Gastrocnemius medialis (tissue), 4 donors: Measurements from ENCODE around the gene GANC. TPM values are rescaled to one million over a fixed set of nuclear protein-coding genes. Genes with fewer than 3 reads are reported as not detected.

Experiments
- ATAC-seq, 2 donors: fragments of 150-250 bp; one replicate each; pipeline ENCODE4 v1.9.1; 2016
- DNase-seq, 2 donors: peaks; one replicate each; pipeline ENCODE4 v3.0.0-alpha.2; 2019
- H3K27ac ChIP-seq, 4 donors: fragments of 200-600 bp; sonication (generic); 1 replicate in 1 of 4; 2 replicates in 3 of 4; pipeline ENCODE4 v1.5.1; 2016 to 2018; ENCODE audit warnings: mild to moderate bottlenecking in 2 of 4, moderate library complexity in 1 of 4
- H3K27me3 ChIP-seq, 3 donors: fragments of 200-600 bp; sonication (generic) in 2 of 3; 1 replicate in 1 of 3; 2 replicates in 2 of 3; pipeline versions ENCODE4 v1.5.1 to v1.6.0; 2016 to 2019; ENCODE audit warnings: mild to moderate bottlenecking in 1 of 3, moderate library complexity in 1 of 3
- H3K36me3 ChIP-seq, 2 donors: fragments of 200-600 bp; sonication (generic) in 1 of 2; one replicate each; pipeline ENCODE4 v1.5.1; 2017 to 2018
- H3K4me1 ChIP-seq, 2 donors: fragments of 200-600 bp; sonication (generic) in 1 of 2; one replicate each; pipeline ENCODE4 v1.5.1; 2016 to 2017; ENCODE audit warnings: mild to moderate bottlenecking in 2 of 2
- H3K4me3 ChIP-seq, 4 donors: fragments of 200-600 bp; sonication (generic) in 3 of 4; 1 replicate in 1 of 4; 2 replicates in 3 of 4; pipeline ENCODE4 v1.5.1; 2016 to 2019; ENCODE audit warnings: mild to moderate bottlenecking in 2 of 4
- H3K9me3 ChIP-seq, 3 donors: fragments of 200-600 bp; sonication (generic) in 2 of 3; 1 replicate in 1 of 3; 2 replicates in 2 of 3; pipeline ENCODE4 v1.5.1; 2016 to 2019
- POLR2A ChIP-seq, 2 donors: fragments of 450-650 bp; IDR thresholded peaks; one replicate each; pipeline ENCODE4 v1.6.1; 2017; ENCODE audit warnings: antibody characterized with exemption in 2 of 2, mild to moderate bottlenecking in 2 of 2, moderate library complexity in 2 of 2
- in situ Hi-C, 4 donors: fragments of 200-750 bp; cut with MboI; loops; one replicate each; pipeline versions ENCODE4 v1.15.0 to v1.8.0; 2017; ENCODE audit warnings: low sequenced_read_pairs in 4 of 4
- intact Hi-C: fragments of 100-400 bp; cut with DNase I; formaldehyde crosslinking; loops from one replicate; pipeline ENCODE4 v1.15.1; 2023; ENCODE audit warnings: low total_unique reads
- total RNA-seq, 4 donors: library from RNA; depleted of rRNA; stranded (reverse); fragments of >200 nt; gene quantifications; one replicate each; pipeline versions ENCODE4 v1.1.0 to v1.2.3, GENCODE V29; 2016
- TF ChIP-seq, protein P1 (sequence below), 5 experiments: fragments of 450-650 bp in 3 of 5; fragments of 200-600 bp in 2 of 5; sonication (generic) in 2 of 5; IDR thresholded peaks in 4 of 5; conservative IDR thresholded peaks in 1 of 5; 1 replicate in 4 of 5; 2 replicates in 1 of 5; pipeline ENCODE4 v1.5.1; 2016 to 2019; ENCODE audit warnings: antibody characterized with exemption in 5 of 5, mild to moderate bottlenecking in 3 of 5, moderate library complexity in 3 of 5

The GANC gene
- total RNA-seq, 4 donors from 2014 or later: 5.9 to 26.3 (median 11.9) TPM

DNA sequence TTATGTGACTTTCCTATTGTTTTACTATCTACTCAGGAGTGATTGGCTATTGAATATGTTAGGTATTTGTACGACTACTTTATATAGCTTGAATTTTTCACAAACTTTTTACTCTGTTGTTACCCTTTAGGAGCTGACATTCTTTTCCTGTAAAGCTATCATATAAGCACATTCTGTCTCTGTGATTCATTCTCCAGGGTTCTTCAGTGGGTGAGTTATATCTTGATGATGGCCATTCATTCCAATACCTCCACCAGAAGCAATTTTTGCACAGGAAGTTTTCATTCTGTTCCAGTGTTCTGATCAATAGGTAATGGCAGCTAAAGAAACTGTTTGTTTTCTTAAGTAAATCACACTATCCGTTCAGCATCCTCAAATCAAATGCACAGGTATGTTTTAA lies 76.2 kb downstream of the GANC start:
- H3K36me3 ChIP-seq: peaks cover 0 to 62% of the 10 kb centered on the region in 2 donors
- intact Hi-C loops (no loop called here), in situ Hi-C loops (no loop called here)
- H3K9me3 ChIP-seq: no peaks in the 10 kb centered on the region
- ATAC-seq (no peak), DNase-seq (no peak)
- peaks cover 19 to 21% of the 10 kb centered on the region in 2 donors for H3K4me1 ChIP-seq
- no peak for TF ChIP-seq POLR2A (IDR thresholded peaks at IDR 0.05)
- TF ChIP-seq, protein P1, sequence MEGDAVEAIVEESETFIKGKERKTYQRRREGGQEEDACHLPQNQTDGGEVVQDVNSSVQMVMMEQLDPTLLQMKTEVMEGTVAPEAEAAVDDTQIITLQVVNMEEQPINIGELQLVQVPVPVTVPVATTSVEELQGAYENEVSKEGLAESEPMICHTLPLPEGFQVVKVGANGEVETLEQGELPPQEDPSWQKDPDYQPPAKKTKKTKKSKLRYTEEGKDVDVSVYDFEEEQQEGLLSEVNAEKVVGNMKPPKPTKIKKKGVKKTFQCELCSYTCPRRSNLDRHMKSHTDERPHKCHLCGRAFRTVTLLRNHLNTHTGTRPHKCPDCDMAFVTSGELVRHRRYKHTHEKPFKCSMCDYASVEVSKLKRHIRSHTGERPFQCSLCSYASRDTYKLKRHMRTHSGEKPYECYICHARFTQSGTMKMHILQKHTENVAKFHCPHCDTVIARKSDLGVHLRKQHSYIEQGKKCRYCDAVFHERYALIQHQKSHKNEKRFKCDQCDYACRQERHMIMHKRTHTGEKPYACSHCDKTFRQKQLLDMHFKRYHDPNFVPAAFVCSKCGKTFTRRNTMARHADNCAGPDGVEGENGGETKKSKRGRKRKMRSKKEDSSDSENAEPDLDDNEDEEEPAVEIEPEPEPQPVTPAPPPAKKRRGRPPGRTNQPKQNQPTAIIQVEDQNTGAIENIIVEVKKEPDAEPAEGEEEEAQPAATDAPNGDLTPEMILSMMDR (IDR thresholded peaks at IDR 0.05 in 4 of 5, conservative IDR thresholded peaks at IDR 0.05 in 1 of 5): no peak
- no peak overlapping the region for H3K4me3 ChIP-seq
- H3K27ac ChIP-seq: no peak overlapping the region
- H3K27me3 ChIP-seq: no peaks in the 10 kb centered on the region

DNA sequence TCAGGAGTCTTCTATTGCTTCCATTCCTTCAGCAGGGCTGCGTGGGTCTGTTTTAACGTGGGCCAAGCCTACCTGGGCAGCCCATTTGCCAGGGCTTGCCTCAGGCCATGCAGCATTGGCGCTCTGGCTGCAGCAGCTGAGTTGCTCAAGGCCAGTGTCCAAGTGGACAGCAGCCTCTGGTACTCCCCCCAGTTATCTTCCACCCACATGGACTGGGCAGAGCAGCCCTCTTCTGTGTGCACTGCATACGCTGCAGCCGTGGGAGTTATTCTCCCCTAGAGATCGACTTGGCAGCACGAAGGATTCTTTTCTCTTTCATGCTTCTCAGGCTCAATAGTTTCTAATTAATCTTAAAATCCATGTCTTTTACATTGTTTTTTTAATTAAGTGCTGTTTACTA lies 79.4 kb downstream of the GANC start:
- Histone ChIP-seq H3K27ac (no peak overlapping the region), H3K4me3 (no peak overlapping the region), H3K36me3 (peaks cover 0 to 56% of the 10 kb centered on the region in 2 donors), H3K27me3 (no peaks in the 10 kb centered on the region), H3K9me3 (no peaks in the 10 kb centered on the region), H3K4me1 (peaks cover 3 to 5% of the 10 kb centered on the region in 2 donors)
- no peak for TF ChIP-seq POLR2A (IDR thresholded peaks at IDR 0.05)
- TF ChIP-seq, protein P1 (IDR thresholded peaks at IDR 0.05 in 4 of 5, conservative IDR thresholded peaks at IDR 0.05 in 1 of 5): no peak
- in situ Hi-C loops (no loop called here), intact Hi-C loops (no loop called here)
- no peak for ATAC-seq
- DNase-seq: no peak

DNA sequence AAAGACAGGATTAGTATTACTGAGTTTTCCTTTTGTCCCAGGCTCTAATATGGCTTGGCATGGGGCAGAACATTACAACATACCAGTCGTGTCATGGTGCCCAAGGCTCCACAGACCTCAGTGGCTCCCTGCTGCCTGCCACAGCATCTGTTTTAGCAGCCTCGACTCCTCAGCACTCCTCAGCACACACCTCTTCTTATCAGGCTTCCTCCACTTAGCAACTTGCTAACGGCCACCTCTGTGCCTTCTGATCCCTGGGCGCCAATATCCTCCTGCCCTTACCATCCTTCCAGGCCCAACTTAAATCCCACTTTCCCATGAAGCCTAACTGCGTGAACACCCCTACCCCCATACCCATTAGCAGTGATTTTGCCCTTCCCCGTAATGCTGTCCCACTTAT lies 80.1 kb downstream of the GANC start:
- in situ Hi-C loops: no loop called here
- Histone ChIP-seq H3K36me3 (peaks cover 0 to 50% of the 10 kb centered on the region in 2 donors), H3K9me3 (no peaks in the 10 kb centered on the region), H3K4me1 (peaks cover 9% of the 10 kb centered on the region in 2 donors), H3K27me3 (no peaks in the 10 kb centered on the region), H3K27ac (no peak overlapping the region), H3K4me3 (no peak overlapping the region)
- DNase-seq (no peak), ATAC-seq (no peak)
- TF ChIP-seq, protein P1 (IDR thresholded peaks at IDR 0.05 in 4 of 5, conservative IDR thresholded peaks at IDR 0.05 in 1 of 5): no peak
- TF ChIP-seq POLR2A (IDR thresholded peaks at IDR 0.05): no peak
- intact Hi-C loops: no loop called here

DNA sequence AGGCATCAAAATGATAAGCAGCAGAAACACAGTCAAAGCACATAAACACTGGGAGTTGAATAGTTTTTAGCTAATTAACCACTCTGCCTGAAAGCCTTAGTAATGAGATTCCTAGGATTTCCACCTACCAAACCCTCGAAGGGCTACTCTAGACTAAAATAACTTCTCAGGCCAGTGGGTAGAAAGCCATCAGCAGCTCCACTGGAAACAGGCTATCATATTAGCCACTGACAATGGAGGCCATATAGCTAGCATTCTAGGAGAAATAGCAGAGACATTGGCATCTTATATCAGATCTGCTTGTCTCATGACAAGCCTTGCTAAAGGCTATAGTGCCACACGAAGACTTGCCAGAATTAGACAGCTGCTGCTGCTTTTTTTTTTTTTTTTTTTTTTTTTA lies 81.8 kb downstream of the GANC start:
- H3K36me3 ChIP-seq: peaks cover 0 to 32% of the 10 kb centered on the region in 2 donors
- intact Hi-C loops: no loop called here
- in situ Hi-C loops: no loop called here
- no peak for TF ChIP-seq POLR2A (IDR thresholded peaks at IDR 0.05)
- TF ChIP-seq, protein P1 (IDR thresholded peaks at IDR 0.05 in 4 of 5, conservative IDR thresholded peaks at IDR 0.05 in 1 of 5): no peak
- peak overlapping the region; percentile 2 to 96 (median 94) for H3K27ac ChIP-seq
- no peak for DNase-seq
- ATAC-seq: no peak
- no peaks in the 10 kb centered on the region for H3K9me3 ChIP-seq
- peaks cover 19% of the 10 kb centered on the region in 2 donors for H3K4me1 ChIP-seq
- H3K4me3 ChIP-seq: no peak overlapping the region
- no peaks in the 10 kb centered on the region for H3K27me3 ChIP-seq

DNA sequence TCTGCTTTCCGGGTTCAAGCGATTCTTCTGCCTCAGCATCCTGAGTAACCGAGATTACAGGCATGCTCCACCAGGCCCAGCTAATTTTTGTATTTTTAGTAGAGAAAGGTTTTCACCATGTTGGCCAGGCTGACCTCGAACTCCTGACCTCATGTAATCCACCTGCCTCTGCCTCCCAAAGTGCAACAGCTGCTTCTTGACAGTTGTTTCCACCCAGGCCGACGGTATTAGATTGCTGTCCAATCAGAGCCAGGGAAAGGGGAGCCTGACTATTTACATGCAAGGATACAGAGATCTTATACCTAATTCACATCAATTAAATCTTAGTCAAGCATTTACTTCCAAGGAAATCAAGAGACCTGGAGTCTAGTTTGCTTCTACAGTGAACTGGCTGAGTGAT lies 82.3 kb downstream of the GANC start:
- Histone ChIP-seq H3K27me3 (no peaks in the 10 kb centered on the region), H3K4me3 (no peak overlapping the region), H3K36me3 (peaks cover 0 to 28% of the 10 kb centered on the region in 2 donors), H3K9me3 (no peaks in the 10 kb centered on the region), H3K4me1 (peaks cover 19 to 20% of the 10 kb centered on the region in 2 donors), H3K27ac (peak overlapping the region; percentile 20 to 96 (median 94))
- TF ChIP-seq POLR2A (IDR thresholded peaks at IDR 0.05): no peak
- TF ChIP-seq, protein P1 (IDR thresholded peaks at IDR 0.05 in 4 of 5, conservative IDR thresholded peaks at IDR 0.05 in 1 of 5): no peak
- intact Hi-C loops: no loop called here
- in situ Hi-C loops: no loop called here
- ATAC-seq (no peak), DNase-seq (no peak)
